Neural progenitor cell (in vitro differentiated cells): ENCODE results near the gene TRMT5. TPM values are rescaled to one million over a fixed set of nuclear protein-coding genes. Genes with fewer than 3 reads are reported as not detected.

ENCODE experiments used
- DNase-seq: peaks from one replicate; pipeline ENCODE4 v3.0.0-alpha.2; 2016; ENCODE audit warnings: low spot score
- H2AFZ ChIP-seq: fragments of 200-600 bp; sonication (generic); replicated peaks from 2 replicates; pipeline ENCODE4 v1.6.1; 2016; ENCODE audit warnings: antibody characterized with exemption
- H3F3A ChIP-seq: fragments of 200-600 bp; sonication (generic); 2 replicates; pipeline ENCODE4 v1.6.1; 2016; ENCODE audit warnings: antibody characterized with exemption, low read depth
- H3K27ac ChIP-seq: fragments of 200-600 bp; sonication (generic); 2 replicates; pipeline ENCODE4 v1.5.1; 2016; ENCODE audit warnings: mild to moderate bottlenecking
- H3K27me3 ChIP-seq: fragments of 200-600 bp; sonication (generic); 2 replicates; pipeline ENCODE4 v1.6.1; 2016; ENCODE audit warnings: mild to moderate bottlenecking, moderate library complexity
- H3K36me3 ChIP-seq: fragments of 200-600 bp; sonication (generic); 2 replicates; pipeline ENCODE4 v1.5.1; 2016
- H3K4me1 ChIP-seq: fragments of 200-600 bp; sonication (generic); 2 replicates; pipeline ENCODE4 v1.6.1; 2016; ENCODE audit warnings: mixed run types
- H3K4me2 ChIP-seq: fragments of 200-600 bp; sonication (generic); 2 replicates; pipeline ENCODE4 v1.6.1; 2016
- H3K4me3 ChIP-seq: fragments of 200-600 bp; sonication (generic); 2 replicates; pipeline ENCODE4 v1.5.1; 2016
- H3K79me2 ChIP-seq: fragments of 200-600 bp; sonication (generic); 2 replicates; pipeline ENCODE4 v1.6.1; 2016; ENCODE audit warnings: low read depth
- H3K9ac ChIP-seq: fragments of 200-600 bp; sonication (generic); 2 replicates; pipeline ENCODE4 v1.6.1; 2016
- H3K9me3 ChIP-seq: fragments of 200-600 bp; sonication (generic); 2 replicates; pipeline ENCODE4 v1.5.1; 2016; ENCODE audit warnings: low read depth
- H4K20me1 ChIP-seq: fragments of 200-600 bp; sonication (generic); 2 replicates; pipeline ENCODE4 v1.6.1; 2016; ENCODE audit warnings: low read depth
- H3K27ac Mint-ChIP-seq: 3 replicates; pipeline ENCODE4 v1.8.0; 2021; ENCODE audit warnings: mixed read lengths
- H3K27me3 Mint-ChIP-seq: 2 replicates; pipeline ENCODE4 v1.8.0; 2022; ENCODE audit warnings: low read depth, mild to moderate bottlenecking, inconsistent platforms, moderate library complexity, mixed read lengths; ENCODE audit not compliant: insufficient read depth
- H3K36me3 Mint-ChIP-seq: 3 replicates; pipeline ENCODE4 v1.8.0; 2021; ENCODE audit warnings: mixed read lengths
- H3K4me1 Mint-ChIP-seq: 3 replicates; pipeline ENCODE4 v1.8.0; 2021; ENCODE audit warnings: mixed read lengths
- H3K4me3 Mint-ChIP-seq: 3 replicates; pipeline ENCODE4 v1.8.0; 2021; ENCODE audit warnings: mild to moderate bottlenecking, moderate library complexity, mixed read lengths
- H3K9me3 Mint-ChIP-seq: 3 replicates; pipeline ENCODE4 v1.8.0; 2020; ENCODE audit warnings: mixed read lengths
- EZH2 ChIP-seq: fragments of 200-600 bp; sonication (generic); IDR thresholded peaks from 2 replicates; pipeline ENCODE4 v1.6.1; 2017; ENCODE audit warnings: antibody characterized with exemption, mild to moderate bottlenecking, moderate library complexity
- EZH2phosphoT487 ChIP-seq: fragments of 200-600 bp; sonication (generic); IDR thresholded peaks from 2 replicates; pipeline ENCODE4 v1.6.1; 2017; ENCODE audit warnings: antibody characterized with exemption
- total RNA-seq: library from RNA; depleted of rRNA; stranded (reverse); fragments of >200 nt; gene quantifications from 2 replicates; pipeline ENCODE4 v1.2.3, GENCODE V29; 2015; ENCODE audit warnings: low replicate concordance
- TF ChIP-seq, protein P1 (sequence below): fragments of 200-600 bp; sonication (generic); IDR thresholded peaks from 2 replicates; pipeline ENCODE4 v1.5.1; 2017; ENCODE audit warnings: antibody characterized with exemption, mild to moderate bottlenecking

Gene TRMT5
- total RNA-seq, 1 donor from 2014 or later, result 25.7 TPM

DNA sequence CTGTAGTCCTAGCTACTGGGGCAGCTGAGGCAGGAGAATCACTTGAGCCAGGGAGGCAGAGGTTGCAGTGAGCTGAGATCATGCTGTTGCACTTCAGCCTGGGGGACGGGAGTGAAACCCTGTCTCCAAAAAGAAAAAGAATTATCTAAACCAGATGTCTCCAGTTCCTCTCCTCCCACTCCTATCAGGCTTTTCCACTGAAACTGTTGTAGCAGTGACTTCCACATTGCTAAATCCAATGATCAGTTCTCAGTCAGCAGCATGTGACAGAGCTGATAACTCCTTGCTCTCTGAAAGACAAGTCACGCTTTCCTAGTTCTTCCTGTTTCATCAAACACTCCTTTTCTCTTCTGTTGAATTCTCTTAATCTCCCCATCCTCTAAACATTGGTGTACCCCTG, 8.7 kb upstream of the TRMT5 start:
- Histone ChIP-seq H2AFZ (no peak overlapping the region), H4K20me1 (no peaks in the 10 kb centered on the region), H3K36me3 (no peaks in the 10 kb centered on the region), H3K4me1 (no peaks in the 10 kb centered on the region), H3K4me2 (no peak overlapping the region), H3K27ac (no peak overlapping the region), H3K4me3 (no peak overlapping the region), H3F3A (no peaks in the 10 kb centered on the region), H3K79me2 (no peaks in the 10 kb centered on the region), H3K9ac (no peak overlapping the region), H3K9me3 (no peaks in the 10 kb centered on the region), H3K27me3 (no peaks in the 10 kb centered on the region)
- Mint-ChIP-seq H3K36me3 (peaks cover 3% of the 10 kb centered on the region), H3K27me3 (no peaks in the 10 kb centered on the region), H3K9me3 (no peaks in the 10 kb centered on the region), H3K4me1 (no peaks in the 10 kb centered on the region), H3K27ac (no peak overlapping the region), H3K4me3 (no peak overlapping the region)
- no peak for DNase-seq
- TF ChIP-seq, protein P1, sequence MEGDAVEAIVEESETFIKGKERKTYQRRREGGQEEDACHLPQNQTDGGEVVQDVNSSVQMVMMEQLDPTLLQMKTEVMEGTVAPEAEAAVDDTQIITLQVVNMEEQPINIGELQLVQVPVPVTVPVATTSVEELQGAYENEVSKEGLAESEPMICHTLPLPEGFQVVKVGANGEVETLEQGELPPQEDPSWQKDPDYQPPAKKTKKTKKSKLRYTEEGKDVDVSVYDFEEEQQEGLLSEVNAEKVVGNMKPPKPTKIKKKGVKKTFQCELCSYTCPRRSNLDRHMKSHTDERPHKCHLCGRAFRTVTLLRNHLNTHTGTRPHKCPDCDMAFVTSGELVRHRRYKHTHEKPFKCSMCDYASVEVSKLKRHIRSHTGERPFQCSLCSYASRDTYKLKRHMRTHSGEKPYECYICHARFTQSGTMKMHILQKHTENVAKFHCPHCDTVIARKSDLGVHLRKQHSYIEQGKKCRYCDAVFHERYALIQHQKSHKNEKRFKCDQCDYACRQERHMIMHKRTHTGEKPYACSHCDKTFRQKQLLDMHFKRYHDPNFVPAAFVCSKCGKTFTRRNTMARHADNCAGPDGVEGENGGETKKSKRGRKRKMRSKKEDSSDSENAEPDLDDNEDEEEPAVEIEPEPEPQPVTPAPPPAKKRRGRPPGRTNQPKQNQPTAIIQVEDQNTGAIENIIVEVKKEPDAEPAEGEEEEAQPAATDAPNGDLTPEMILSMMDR, result no peak
- TF ChIP-seq EZH2phosphoT487 (no peak), EZH2 (no peak)

DNA sequence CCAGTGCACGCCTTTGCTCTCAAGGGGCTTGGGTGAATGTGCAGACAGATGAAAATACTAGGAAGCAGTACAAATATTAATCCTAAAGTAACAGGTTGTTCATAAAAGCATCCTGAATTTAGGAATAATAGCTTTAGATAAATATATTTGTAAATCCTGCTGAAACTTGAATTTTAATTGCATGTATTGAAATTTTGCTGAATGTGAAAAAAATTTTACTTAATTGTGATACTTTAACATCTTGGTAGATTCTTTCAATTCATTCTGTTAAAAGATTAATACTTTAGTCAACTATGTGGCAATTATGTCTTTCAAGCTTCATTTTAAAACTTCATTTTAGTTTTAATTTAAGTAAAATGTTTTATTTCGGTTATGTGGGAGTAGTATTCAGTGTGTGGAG, 5.6 kb upstream of the TRMT5 start:
- H3K4me3 Mint-ChIP-seq, result no peak overlapping the region
- no peak overlapping the region for H3K27ac Mint-ChIP-seq
- peaks cover 2% of the 10 kb centered on the region for H3K27me3 Mint-ChIP-seq
- H3F3A ChIP-seq, result peaks cover 7% of the 10 kb centered on the region
- no peaks in the 10 kb centered on the region for H4K20me1 ChIP-seq
- H3K4me3 ChIP-seq, result no peak overlapping the region
- no peaks in the 10 kb centered on the region for H3K27me3 ChIP-seq
- TF ChIP-seq, protein P1, result no peak
- TF ChIP-seq EZH2phosphoT487 (no peak), EZH2 (no peak)
- no peaks in the 10 kb centered on the region for H3K9me3 ChIP-seq
- H3K4me2 ChIP-seq, result no peak overlapping the region
- peaks cover 5% of the 10 kb centered on the region for H3K79me2 ChIP-seq
- DNase-seq, result no peak
- H3K4me1 Mint-ChIP-seq, result no peaks in the 10 kb centered on the region
- H3K9me3 Mint-ChIP-seq, result no peaks in the 10 kb centered on the region
- no peaks in the 10 kb centered on the region for H3K36me3 ChIP-seq
- peaks cover under 1% of the 10 kb centered on the region for H3K36me3 Mint-ChIP-seq
- no peak overlapping the region for H2AFZ ChIP-seq
- peaks cover 6% of the 10 kb centered on the region for H3K4me1 ChIP-seq
- H3K9ac ChIP-seq, result no peak overlapping the region
- no peak overlapping the region for H3K27ac ChIP-seq

DNA sequence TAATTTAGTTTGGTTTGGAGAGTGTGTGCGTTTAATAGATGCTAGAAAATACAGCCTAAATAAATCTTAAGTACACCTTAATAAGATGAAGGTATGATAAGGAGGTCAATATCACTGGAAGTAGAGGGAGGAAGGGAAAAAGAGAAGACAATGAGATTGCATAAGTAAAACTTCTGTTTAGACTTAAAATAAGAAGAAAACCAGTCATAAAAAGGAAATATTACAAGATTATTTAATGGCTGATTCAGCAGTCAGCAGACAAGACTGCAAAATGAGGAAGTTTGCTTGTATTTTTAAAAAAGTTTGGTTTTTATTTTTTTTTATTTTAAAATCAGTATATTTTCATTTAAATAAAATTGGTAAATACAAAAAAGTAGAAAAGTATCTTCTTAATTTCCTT, 3.3 kb upstream of the TRMT5 start:
- DNase-seq, result no peak
- TF ChIP-seq EZH2phosphoT487 (no peak), EZH2 (no peak)
- TF ChIP-seq, protein P1, result no peak
- no peaks in the 10 kb centered on the region for H3K36me3 Mint-ChIP-seq
- H3K4me3 Mint-ChIP-seq, result no peak overlapping the region
- no peaks in the 10 kb centered on the region for H3K36me3 ChIP-seq
- H3K9me3 Mint-ChIP-seq, result no peaks in the 10 kb centered on the region
- H3K4me2 ChIP-seq, result no peak overlapping the region
- H3K9me3 ChIP-seq, result no peaks in the 10 kb centered on the region
- H3K27ac ChIP-seq, result no peak overlapping the region
- H3K4me3 ChIP-seq, result no peak overlapping the region
- H2AFZ ChIP-seq, result no peak overlapping the region
- H3K27me3 ChIP-seq, result no peaks in the 10 kb centered on the region
- no peaks in the 10 kb centered on the region for H4K20me1 ChIP-seq
- H3F3A ChIP-seq, result peaks cover 18% of the 10 kb centered on the region
- peaks cover 2% of the 10 kb centered on the region for H3K27me3 Mint-ChIP-seq
- H3K4me1 ChIP-seq, result peaks cover 10% of the 10 kb centered on the region
- peaks cover 22% of the 10 kb centered on the region for H3K79me2 ChIP-seq
- peaks cover 4% of the 10 kb centered on the region for H3K4me1 Mint-ChIP-seq
- no peak overlapping the region for H3K27ac Mint-ChIP-seq
- no peak overlapping the region for H3K9ac ChIP-seq
